NCI-H82 treated with DMSO at 0.1 percent for 48 hours (cell line): ENCODE measurements around the gene HAUS6.
"Not testable (repeated sequence)": the region's sequence is repeated elsewhere in the genome, so short reads cannot be mapped to it uniquely, and the experiment has no call there.

ENCODE experiments used
- DNase-seq: peaks from one replicate; lab custom pipeline; 2025; ENCODE audit not compliant: unreplicated experiment; lab: John Stamatoyannopoulos, UW

HAUS6 gene

GRCh38 chr9:19116107-19116790, 13.5 kb upstream of the HAUS6 start:
- no peak for DNase-seq

- DNase-seq: no peak
Observed at GRCh38 chr9:19114680-19115270, 12.1 kb upstream of the HAUS6 start.

GRCh38 chr9:19113964-19114679, 11.4 kb upstream of the HAUS6 start:
- DNase-seq: no peak

- DNase-seq: not testable (repeated sequence)
Observed at GRCh38 chr9:19113064-19113611, 10.4 kb upstream of the HAUS6 start.

GRCh38 chr9:19108038-19108437, 5.3 kb upstream of the HAUS6 start:
- DNase-seq: no peak

GRCh38 chr9:19104515-19105282, 2.0 kb upstream of the HAUS6 start:
- DNase-seq: peak; percentile 56

- peak; percentile 5 for DNase-seq
Observed at GRCh38 chr9:19102181-19102630, 498 bp downstream of the HAUS6 start.

GRCh38 chr9:19101203-19101602, 1.5 kb downstream of the HAUS6 start:
- DNase-seq: no peak

GRCh38 chr9:19097431-19097830, 5.3 kb downstream of the HAUS6 start:
- not testable (repeated sequence) for DNase-seq

- no peak for DNase-seq
Observed at GRCh38 chr9:19087106-19088000, 15.4 kb downstream of the HAUS6 start.

GRCh38 chr9:19085295-19085694, 17.4 kb downstream of the HAUS6 start:
- DNase-seq: no peak

- DNase-seq: no peak
Observed at GRCh38 chr9:19074836-19075235, 27.9 kb downstream of the HAUS6 start.

GRCh38 chr9:19074229-19074628, 28.5 kb downstream of the HAUS6 start:
- DNase-seq: no peak

GRCh38 chr9:19057033-19057432, 45.7 kb downstream of the HAUS6 start:
- DNase-seq: no peak

GRCh38 chr9:19050637-19051591, 51.8 kb downstream of the HAUS6 start:
- DNase-seq: no peak

- no peak for DNase-seq
Observed at GRCh38 chr9:19049917-19050636, 52.6 kb downstream of the HAUS6 start.

GRCh38 chr9:19048966-19049916, 53.5 kb downstream of the HAUS6 start, which contains the start of gene RRAGA:
TSS of gene RRAGA (plus strand) at chr9:19049427. CDS start at chr9:19049660, 233 bp downstream.
- peak; percentile 86 for DNase-seq
